Pericardium fibroblast (primary cell): ENCODE results near the gene ASXL3. TPM values are rescaled to one million over a fixed set of nuclear protein-coding genes. Genes with fewer than 3 reads are reported as not detected.

Experiments
- total RNA-seq: library from RNA; depleted of rRNA; stranded (reverse); fragments of >200 nt; gene quantifications from 2 replicates; pipeline ENCODE4 v1.2.3, GENCODE V29; 2015

The ASXL3 gene
- total RNA-seq, result under 0.01 and 0.34 TPM in 2 replicates

GRCh38 chr18:33577685-33578517, at the start of gene ASXL3:
ASXL3 (plus strand) TSS chr18:33578219; CDS start chr18:33578632, 413 bp downstream.

Other genes with a start within 250 kb of the ASXL3 start
- gene CCDC178, start 137.5 kb upstream of the ASXL3 start, total RNA-seq, result not detected in 2 replicates